HepG2 (cell line): ENCODE data around the gene WDR73. TPM values are rescaled to one million over a fixed set of nuclear protein-coding genes. Genes with fewer than 3 reads are reported as not detected.

Source experiments
- ARNT ChIP-seq: fragments of 450-650 bp; IDR thresholded peaks from 2 replicates; pipeline ENCODE4 v1.6.1; 2017
- ASH2L ChIP-seq: fragments of 300-600, 200-600 bp; sonication (generic); IDR thresholded peaks from 2 replicates; pipeline ENCODE4 v1.7.0; 2017; ENCODE audit warnings: low read depth, mild to moderate bottlenecking, moderate library complexity, mixed read lengths, low read length; ENCODE audit not compliant: insufficient read length
- BHLHE40 ChIP-seq: IDR thresholded peaks from 2 replicates; pipeline ENCODE4 v1.6.1; 2011; ENCODE audit warnings: low read length, improper control_type of control experiment
- FOXA1 ChIP-seq, 2 experiments: fragments of 450-650 bp in 1 of 2; sonication (generic) in 1 of 2; formaldehyde crosslinking in 1 of 2; IDR thresholded peaks; 2 replicates each; pipeline versions ENCODE4 v1.4.0 to v1.6.1; 2016 to 2020; ENCODE audit warnings: missing genetic modification reagents in 1 of 2
- FOXP4 ChIP-seq: sonication (generic); formaldehyde crosslinking; IDR thresholded peaks from 2 replicates; pipeline ENCODE4 v1.4.0; 2020; ENCODE audit warnings: missing genetic modification reagents
- FUBP1 ChIP-seq: sonication (generic); formaldehyde crosslinking; IDR thresholded peaks from 2 replicates; pipeline ENCODE4 v1.5.1; 2020; ENCODE audit warnings: missing genetic modification reagents, mild to moderate bottlenecking, borderline replicate concordance
- HMG20A ChIP-seq: IDR thresholded peaks from 2 replicates; pipeline ENCODE4 v1.6.1; 2016; ENCODE audit warnings: borderline replicate concordance
- MBNL3 ChIP-seq: fragments of 250-450 bp; sonication (Bioruptor Pico); conservative IDR thresholded peaks from 2 replicates; pipeline ENCODE4 v1.8.0; 2022; ENCODE audit warnings: mild to moderate bottlenecking, inconsistent platforms
- MTA1 ChIP-seq: sonication (generic); formaldehyde crosslinking; IDR thresholded peaks from 2 replicates; pipeline ENCODE4 v1.4.0; 2020; ENCODE audit warnings: missing genetic modification reagents, mild to moderate bottlenecking, borderline replicate concordance
- NR1H2 ChIP-seq: sonication (generic); formaldehyde crosslinking; IDR thresholded peaks from 2 replicates; pipeline ENCODE4 v1.8.1; 2022; ENCODE audit warnings: low read depth, missing genetic modification reagents, borderline replicate concordance
- PHF21A ChIP-seq: sonication (generic); formaldehyde crosslinking; IDR thresholded peaks from 2 replicates; pipeline ENCODE4 v1.5.0; 2020; ENCODE audit warnings: mild to moderate bottlenecking, missing genetic modification reagents
- POLR2A ChIP-seq, 2 experiments: IDR thresholded peaks; 2 replicates each; pipeline ENCODE4 v1.6.1; 2011; ENCODE audit warnings: low read depth in 2 of 2, low read length in 2 of 2, mild to moderate bottlenecking in 1 of 2, moderate library complexity in 1 of 2; ENCODE audit not compliant: insufficient read depth in 1 of 2
- RFX5 ChIP-seq: IDR thresholded peaks from 2 replicates; pipeline ENCODE4 v1.6.1; 2011; ENCODE audit warnings: low read depth, low read length, improper control_type of control experiment
- SOX13 ChIP-seq, 3 experiments: fragments of 450-650 bp in 1 of 3; sonication (generic) in 1 of 3; formaldehyde crosslinking in 1 of 3; IDR thresholded peaks in 2 of 3; conservative IDR thresholded peaks in 1 of 3; 2 replicates each; pipeline versions ENCODE4 v1.5.0 to v1.6.1; 2016 to 2020; ENCODE audit warnings: antibody characterized with exemption in 1 of 3, mild to moderate bottlenecking in 1 of 3, missing compliant biosample characterization in 1 of 3, missing genetic modification reagents in 1 of 3, moderate library complexity in 1 of 3
- SPEN ChIP-seq: sonication (generic); formaldehyde crosslinking; IDR thresholded peaks from 2 replicates; pipeline ENCODE4 v1.5.1; 2020; ENCODE audit warnings: low read depth, mild to moderate bottlenecking, missing genetic modification reagents
- TMF1 ChIP-seq: sonication (generic); formaldehyde crosslinking; IDR thresholded peaks from 2 replicates; pipeline ENCODE4 v1.8.1; 2022; ENCODE audit warnings: low read depth, missing genetic modification reagents
- ZFP36 ChIP-seq: fragments of 150-350 bp; IDR thresholded peaks from 2 replicates; pipeline ENCODE4 v1.6.1; 2018; ENCODE audit warnings: borderline replicate concordance, low read length, low read depth; ENCODE audit not compliant: partially characterized antibody
- ZNF276 ChIP-seq: sonication (generic); formaldehyde crosslinking; IDR thresholded peaks from 2 replicates; pipeline ENCODE4 v1.4.0; 2020; ENCODE audit warnings: mild to moderate bottlenecking, low read depth, missing genetic modification reagents
- ZNF337 ChIP-seq: sonication (generic); formaldehyde crosslinking; IDR thresholded peaks from 2 replicates; pipeline ENCODE4 v1.5.1; 2020; ENCODE audit warnings: missing genetic modification reagents, low read depth, mild to moderate bottlenecking, borderline replicate concordance
- ZNF367 ChIP-seq: sonication (generic); formaldehyde crosslinking; IDR thresholded peaks from 2 replicates; pipeline ENCODE4 v1.4.0; 2020; ENCODE audit warnings: missing genetic modification reagents, borderline replicate concordance
- ZNF563 ChIP-seq: sonication (generic); formaldehyde crosslinking; IDR thresholded peaks from 2 replicates; pipeline ENCODE4 v1.8.0; 2022; ENCODE audit warnings: mild to moderate bottlenecking, moderate library complexity, missing genetic modification reagents
- polyA plus RNA-seq, 8 experiments: library from polyadenylated mRNA; depleted of rRNA in 3 of 8; stranded (reverse) in 7 of 8; unstranded in 1 of 8; fragments of >200 nt; fragmentation: Illumina TruSeq in 4 of 8; extraction: Trizol in 4 of 8; gene quantifications; 2 replicates each; pipeline versions ENCODE4 v1.2.1 to v1.2.3, GENCODE V29; 2011 to 2016; ENCODE audit warnings: low read depth in 4 of 8, missing spikeins in 1 of 8, mixed read lengths in 1 of 8; ENCODE audit not compliant: insufficient read depth in 1 of 8
- total RNA-seq, 5 experiments: library from RNA; depleted of rRNA; stranded (reverse); fragments of >200 nt; fragmentation: Illumina TruSeq; extraction: Trizol; gene quantifications; 2 replicates each; pipeline ENCODE4 v1.2.3, GENCODE V29; 2016; ENCODE audit warnings: low read depth in 1 of 5

WDR73 gene
- total and polyA plus RNA-seq, 2 of the 13 experiments (the other 11 are each of a cell fraction or from before 2014, with no cell fraction given): 20.0 to 35.5 TPM

DNA sequence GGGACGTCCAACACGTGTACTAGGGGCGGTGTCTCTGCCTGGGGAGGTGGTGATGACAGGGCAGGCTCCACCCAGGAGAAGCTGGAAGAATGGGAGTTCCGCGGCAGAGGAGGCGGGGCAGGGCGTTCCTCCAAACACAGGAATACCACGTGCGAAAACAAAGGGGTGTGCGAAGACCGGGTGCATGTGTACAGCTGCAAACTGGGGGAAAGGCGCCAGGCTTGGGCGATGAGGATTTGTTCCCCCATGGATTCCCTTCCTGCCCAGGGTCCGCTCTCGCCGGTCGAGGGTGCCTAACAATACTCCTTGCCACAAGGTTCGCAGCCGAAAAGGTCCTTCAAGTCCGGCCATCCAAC is 53.8 kb downstream of the WDR73 start (continued):
- TF ChIP-seq ZFP36 (no peak), NR1H2 (no peak), ZNF337 (CRISPR knock-in tag) (no peak), BHLHE40 (no peak), SPEN (CRISPR knock-in tag) (0 out of 2 replicates have a peak, but pooled peaks have one; percentile 6), TMF1 (peak; percentile 26; the same call in 1 of the 2 replicates), FUBP1 (no peak), SOX13 (IDR thresholded peaks at IDR 0.05) (no peak), SOX13 (CRISPR knock-in tag; conservative IDR thresholded peaks at IDR 0.05 in 1 of 2, IDR thresholded peaks at IDR 0.05 in 1 of 2) (peak in 1 of 2 experiments; percentile 69; a peak in 2 of 4 replicates), MTA1 (no peak), RFX5 (no peak), HMG20A (no peak), ZNF276 (no peak), ARNT (no peak), ZNF563 (CRISPR knock-in tag) (no peak), FOXP4 (CRISPR knock-in tag) (peak; percentile 53), PHF21A (CRISPR knock-in tag) (no peak), FOXA1 (IDR thresholded peaks at IDR 0.05) (no peak), FOXA1 (CRISPR knock-in tag; IDR thresholded peaks at IDR 0.05) (0 out of 2 replicates have a peak, but pooled peaks have one; percentile 36), ZNF367 (CRISPR knock-in tag) (0 out of 2 replicates have a peak, but pooled peaks have one; percentile 58), MBNL3 (CRISPR knock-in tag) (no peak), ASH2L (no peak), POLR2A (IDR thresholded peaks at IDR 0.05; ENCODE audit: insufficient read depth in 1 of 2, low read depth in 2 of 2, low read length in 2 of 2) (no peak)
